ENCODE results near the gene CCNL1. TPM values are rescaled to one million over a fixed set of nuclear protein-coding genes. Genes with fewer than 3 reads are reported as not detected.

The CCNL1 gene
- total RNA-seq, 4 donors from 2014 or later, result 173 to 308 (median 197) TPM

DNA sequence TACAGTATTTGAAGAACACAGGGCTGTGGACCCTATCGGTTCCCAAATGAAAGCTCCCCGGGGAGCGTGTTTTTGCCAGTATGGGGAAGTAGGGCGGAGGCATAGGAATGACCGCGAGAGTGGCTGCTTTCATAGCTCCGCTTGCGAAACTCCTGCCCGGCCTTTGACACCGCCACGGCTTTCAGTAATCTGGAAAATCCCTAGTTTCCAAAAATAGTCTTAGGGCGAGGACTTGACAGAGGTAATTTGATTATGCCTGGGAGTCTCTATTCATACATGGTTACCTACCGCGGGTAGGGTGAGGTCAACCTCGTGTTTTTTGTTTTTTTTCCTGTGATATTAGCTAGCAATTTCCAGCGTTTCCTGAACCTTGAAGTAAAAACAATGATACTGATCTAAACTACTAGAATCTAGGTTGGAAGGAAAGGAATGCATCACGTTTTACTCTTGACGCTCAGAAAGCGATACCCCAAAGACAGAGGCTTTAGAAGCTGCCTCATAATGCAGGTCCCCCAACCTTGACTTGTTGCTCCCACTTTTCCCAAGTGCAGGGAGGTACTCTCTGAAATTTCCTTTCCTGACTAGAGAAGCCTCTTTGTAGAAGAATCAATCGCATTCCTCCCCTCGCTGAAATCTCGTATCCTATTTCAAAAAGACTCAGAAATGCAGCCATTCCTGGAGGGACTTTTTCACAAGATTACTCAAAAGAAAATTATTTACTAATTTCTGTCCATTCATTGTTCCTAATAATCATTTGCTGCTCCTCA lies 894 bp upstream of the CCNL1 start:
- TF ChIP-seq, protein P1, sequence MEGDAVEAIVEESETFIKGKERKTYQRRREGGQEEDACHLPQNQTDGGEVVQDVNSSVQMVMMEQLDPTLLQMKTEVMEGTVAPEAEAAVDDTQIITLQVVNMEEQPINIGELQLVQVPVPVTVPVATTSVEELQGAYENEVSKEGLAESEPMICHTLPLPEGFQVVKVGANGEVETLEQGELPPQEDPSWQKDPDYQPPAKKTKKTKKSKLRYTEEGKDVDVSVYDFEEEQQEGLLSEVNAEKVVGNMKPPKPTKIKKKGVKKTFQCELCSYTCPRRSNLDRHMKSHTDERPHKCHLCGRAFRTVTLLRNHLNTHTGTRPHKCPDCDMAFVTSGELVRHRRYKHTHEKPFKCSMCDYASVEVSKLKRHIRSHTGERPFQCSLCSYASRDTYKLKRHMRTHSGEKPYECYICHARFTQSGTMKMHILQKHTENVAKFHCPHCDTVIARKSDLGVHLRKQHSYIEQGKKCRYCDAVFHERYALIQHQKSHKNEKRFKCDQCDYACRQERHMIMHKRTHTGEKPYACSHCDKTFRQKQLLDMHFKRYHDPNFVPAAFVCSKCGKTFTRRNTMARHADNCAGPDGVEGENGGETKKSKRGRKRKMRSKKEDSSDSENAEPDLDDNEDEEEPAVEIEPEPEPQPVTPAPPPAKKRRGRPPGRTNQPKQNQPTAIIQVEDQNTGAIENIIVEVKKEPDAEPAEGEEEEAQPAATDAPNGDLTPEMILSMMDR (IDR thresholded peaks at IDR 0.05; ENCODE audit: low read depth), result no peak

- TF ChIP-seq, protein P1 (IDR thresholded peaks at IDR 0.05; ENCODE audit: low read depth), result no peak
Observed at GRCh38 chr3:157159037-157159761, 748 bp downstream of the CCNL1 start.

- TF ChIP-seq, protein P1 (IDR thresholded peaks at IDR 0.05; ENCODE audit: low read depth), result no peak
Observed at GRCh38 chr3:157157836-157158235, 2.1 kb downstream of the CCNL1 start.

DNA sequence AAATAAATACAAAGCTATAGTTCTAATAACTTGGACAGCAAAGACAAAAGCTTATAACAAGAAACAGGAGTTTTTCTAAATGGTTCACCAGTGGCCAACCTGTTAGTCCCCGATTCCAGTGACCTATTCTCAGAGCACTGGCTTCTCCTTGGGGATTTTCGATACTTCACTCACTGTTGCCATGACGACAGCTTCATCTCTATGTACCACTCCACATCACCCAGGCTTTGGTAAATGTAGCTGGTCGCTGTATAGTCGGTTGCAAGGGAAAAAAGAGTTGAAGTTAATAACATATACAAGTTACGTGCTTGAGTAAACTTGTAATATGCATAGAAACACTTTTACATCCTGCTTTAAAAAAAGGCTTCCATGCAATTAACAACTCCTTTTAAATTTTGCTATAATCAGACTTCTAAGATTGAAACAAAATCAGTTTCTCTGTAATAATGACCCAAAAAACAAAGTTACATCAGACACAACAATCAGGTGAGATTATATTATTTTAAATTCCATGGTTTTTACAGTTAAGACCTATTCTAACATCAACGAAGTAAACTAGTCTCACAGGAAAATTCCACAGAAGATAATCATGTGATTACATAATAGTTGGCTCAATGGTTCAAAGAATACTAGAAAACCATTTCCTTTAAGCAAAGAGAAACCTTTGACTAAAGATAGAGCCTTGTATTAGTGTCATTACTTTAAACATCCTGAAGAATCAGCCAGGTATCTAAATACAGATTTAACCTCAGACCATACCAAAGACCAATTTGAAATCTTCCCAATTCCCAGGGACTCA lies 2.9 kb downstream of the CCNL1 start:
- TF ChIP-seq, protein P1 (IDR thresholded peaks at IDR 0.05; ENCODE audit: low read depth), result no peak

DNA sequence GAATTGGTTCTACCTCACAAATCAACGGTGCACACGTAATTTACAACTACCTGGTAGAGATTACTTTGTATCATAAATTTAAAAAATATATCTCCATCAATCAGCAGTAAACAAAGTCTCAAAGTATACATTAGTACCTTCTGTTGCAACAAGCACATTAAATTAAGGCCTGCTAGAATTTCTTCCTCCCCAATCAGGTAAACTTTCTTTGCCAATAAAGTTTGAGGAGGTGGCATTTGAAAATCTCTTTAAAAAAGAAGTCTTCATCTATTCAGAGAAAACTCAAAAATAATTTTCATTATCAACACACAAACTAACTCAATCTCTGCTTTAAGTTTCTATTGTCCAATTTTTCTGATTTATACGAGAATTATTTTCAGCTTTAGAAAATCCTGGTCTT lies 4.4 kb downstream of the CCNL1 start:
- TF ChIP-seq, protein P1 (IDR thresholded peaks at IDR 0.05; ENCODE audit: low read depth), result no peak

DNA sequence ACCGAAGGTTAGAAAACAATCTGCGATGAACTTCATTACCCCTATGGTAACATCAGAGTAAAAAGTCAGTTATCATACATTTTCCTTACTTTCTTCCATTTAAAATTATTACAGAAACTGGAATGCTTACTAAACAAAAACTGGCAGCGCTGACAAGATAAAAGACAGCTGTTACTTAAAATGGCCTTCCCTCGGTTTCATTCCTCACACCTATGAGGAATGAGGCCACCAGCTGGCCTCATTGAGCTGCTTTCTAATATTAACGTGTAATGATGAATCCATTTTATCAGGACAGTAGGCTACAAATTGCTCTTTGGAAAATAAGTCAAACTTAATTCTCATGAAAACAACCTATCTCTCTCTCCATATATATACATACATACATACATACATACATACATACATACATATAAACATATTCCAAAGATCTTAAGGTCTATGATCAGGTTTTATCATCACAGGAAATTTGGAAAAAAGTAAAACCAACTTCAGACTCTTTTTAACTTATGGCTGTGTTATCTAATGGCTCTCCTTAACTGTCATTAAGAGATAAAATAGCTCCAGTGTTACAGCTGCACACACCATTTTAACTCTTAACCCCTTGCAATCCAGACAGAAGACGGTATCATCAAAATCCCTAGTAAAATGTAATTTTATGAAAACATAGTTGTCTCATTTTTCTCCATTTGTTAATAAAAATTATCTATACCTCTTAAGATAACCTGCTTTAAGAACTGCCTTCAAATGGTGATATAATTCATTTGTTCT lies 5.2 kb downstream of the CCNL1 start:
- TF ChIP-seq, protein P1 (IDR thresholded peaks at IDR 0.05; ENCODE audit: low read depth), result no peak

Data from subcutaneous adipose tissue (tissue), 4 donors.